Neuronal stem cell (in vitro differentiated cells): ENCODE results near the gene PRRX2.

Experiments
- DNase-seq: peaks from one replicate; pipeline ENCODE4 v3.0.0-alpha.2; 2013; ENCODE audit warnings: low spot score
- H2AFZ ChIP-seq: one replicate; pipeline ENCODE4 v1.6.1; 2013; ENCODE audit warnings: mild to moderate bottlenecking, low read length, inconsistent platforms
- H2AK5ac ChIP-seq: 2 replicates; pipeline ENCODE4 v1.6.1; 2013; ENCODE audit warnings: low read depth, mild to moderate bottlenecking, inconsistent platforms, low read length, moderate library complexity, mixed read lengths
- H2BK120ac ChIP-seq: 2 replicates; pipeline ENCODE4 v1.6.1; 2013; ENCODE audit warnings: low read depth, mild to moderate bottlenecking, inconsistent platforms, low read length, moderate library complexity, mixed read lengths
- H2BK12ac ChIP-seq: one replicate; pipeline ENCODE4 v1.6.1; 2013; ENCODE audit warnings: low read length, inconsistent platforms
- H2BK15ac ChIP-seq: 2 replicates; pipeline ENCODE4 v1.6.1; 2013; ENCODE audit warnings: mild to moderate bottlenecking, low read length, inconsistent platforms, mixed read lengths
- H2BK5ac ChIP-seq: one replicate; pipeline ENCODE4 v1.6.1; 2013; ENCODE audit warnings: inconsistent platforms, mild to moderate bottlenecking, low read length, moderate library complexity
- H3K14ac ChIP-seq: one replicate; pipeline ENCODE4 v1.6.1; 2013; ENCODE audit warnings: low read length, inconsistent platforms
- H3K18ac ChIP-seq: 2 replicates; pipeline ENCODE4 v1.6.1; 2013; ENCODE audit warnings: low read length, inconsistent platforms
- H3K23ac ChIP-seq: 2 replicates; pipeline ENCODE4 v1.6.1; 2013; ENCODE audit warnings: low read depth, mild to moderate bottlenecking, mixed read lengths, low read length, inconsistent platforms; ENCODE audit not compliant: poor library complexity
- H3K27ac ChIP-seq: replicated peaks from 3 replicates; pipeline ENCODE4 v1.5.1; 2013; ENCODE audit warnings: low read length, inconsistent platforms
- H3K27me3 ChIP-seq, 3 experiments: 2 replicates each; pipeline ENCODE4 v1.6.1; 2013; ENCODE audit warnings: low read length in 3 of 3, mild to moderate bottlenecking in 2 of 3, inconsistent platforms in 1 of 3, low read depth in 1 of 3, mixed read lengths in 1 of 3, moderate library complexity in 1 of 3; ENCODE audit not compliant: control insufficient read depth in 3 of 3, insufficient read depth in 3 of 3
- H3K36me3 ChIP-seq, 2 donors: replicated peaks in 1 of 2; 2 replicates each; pipeline ENCODE4 v1.6.1; 2013; ENCODE audit warnings: low read length in 2 of 2; ENCODE audit not compliant: control insufficient read depth in 2 of 2, insufficient read depth in 2 of 2
- H3K4ac ChIP-seq: 2 replicates; pipeline ENCODE4 v1.6.1; 2013; ENCODE audit warnings: inconsistent platforms, mild to moderate bottlenecking, low read length, moderate library complexity
- H3K4me1 ChIP-seq, 2 donors: 1 replicate in 1 of 2; 2 replicates in 1 of 2; pipeline ENCODE4 v1.6.1; 2013; ENCODE audit warnings: low read length in 2 of 2, low read depth in 1 of 2; ENCODE audit not compliant: control insufficient read depth in 2 of 2, insufficient read depth in 1 of 2
- H3K4me2 ChIP-seq: one replicate; pipeline ENCODE4 v1.6.1; 2013; ENCODE audit warnings: mild to moderate bottlenecking, low read length, inconsistent platforms; ENCODE audit not compliant: insufficient read depth, poor library complexity, severe bottlenecking
- H3K4me3 ChIP-seq, 2 donors: 2 replicates each; pipeline ENCODE4 v1.5.1; 2013; ENCODE audit warnings: low read length in 2 of 2, mild to moderate bottlenecking in 2 of 2, inconsistent platforms in 1 of 2, moderate library complexity in 1 of 2
- H3K79me1 ChIP-seq: one replicate; pipeline ENCODE4 v1.6.1; 2013; ENCODE audit warnings: low read depth, mild to moderate bottlenecking, inconsistent platforms, low read length, moderate library complexity
- H3K9ac ChIP-seq: one replicate; pipeline ENCODE4 v1.6.1; 2013; ENCODE audit warnings: mild to moderate bottlenecking, low read depth, low read length, inconsistent platforms; ENCODE audit not compliant: poor library complexity
- H3K9me3 ChIP-seq, 2 donors: replicated peaks in 1 of 2; 2 replicates each; pipeline versions ENCODE3 to v1.6.1; 2013; ENCODE audit warnings: low read length in 2 of 2, mild to moderate bottlenecking in 2 of 2, inconsistent platforms in 1 of 2, low read depth in 1 of 2, mixed read lengths in 1 of 2, moderate library complexity in 1 of 2; ENCODE audit not compliant: control insufficient read depth in 2 of 2, insufficient read depth in 1 of 2
- H4K8ac ChIP-seq: one replicate; pipeline ENCODE4 v1.6.1; 2013; ENCODE audit warnings: low read depth, mild to moderate bottlenecking, inconsistent platforms, low read length, moderate library complexity
- H4K91ac ChIP-seq: one replicate; pipeline ENCODE4 v1.6.1; 2013; ENCODE audit warnings: low read length, low read depth, mild to moderate bottlenecking, inconsistent platforms; ENCODE audit not compliant: poor library complexity
- WGBS, 2 donors: extraction: QIAGEN DNeasy Blood & Tissue Kit; methylation state at CpG; one replicate each; pipeline ENCODE4 v1.1.7; 2013; ENCODE audit warnings: missing lambda C conversion rate in 2 of 2, mixed read lengths in 1 of 2; ENCODE audit not compliant: insufficient read length in 2 of 2, insufficient replicate concordance in 1 of 2; ENCODE audit errors: extremely low coverage in 2 of 2; 5-methylcytosine and 5-hydroxymethylcytosine counted together

Gene PRRX2

DNA sequence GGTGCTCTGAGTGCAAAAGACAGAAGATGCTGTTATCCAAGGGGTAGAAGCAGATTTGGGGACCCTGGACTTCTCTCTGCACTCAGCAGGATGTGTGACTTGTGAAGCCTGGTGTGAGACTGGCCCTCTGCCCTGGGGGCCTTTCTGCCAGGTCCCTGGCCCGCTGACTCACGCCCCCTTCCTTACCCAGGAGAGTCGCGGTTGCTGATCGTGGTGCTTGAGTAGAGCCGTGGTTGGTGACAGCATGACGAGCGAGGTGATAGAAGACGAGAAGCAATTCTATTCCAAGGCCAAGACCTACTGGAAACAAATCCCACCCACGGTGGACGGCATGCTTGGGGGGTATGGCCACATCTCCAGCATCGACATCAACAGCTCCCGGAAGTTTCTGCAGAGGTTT, 33.0 kb upstream of the PRRX2 start:
- no peak for DNase-seq
- H3K9me3 ChIP-seq, result no peaks in the 10 kb centered on the region
- no peak overlapping the region for H4K8ac ChIP-seq
- no peaks in the 10 kb centered on the region for H3K27me3 ChIP-seq
- H3K14ac ChIP-seq, result no peak overlapping the region
- no peak overlapping the region for H2AFZ ChIP-seq
- H2BK15ac ChIP-seq, result no peak overlapping the region
- no peak overlapping the region for H4K91ac ChIP-seq
- H3K4me2 ChIP-seq, result no peak overlapping the region
- H2BK12ac ChIP-seq, result no peak overlapping the region
- WGBS, 2 donors, result no CpG with 5 or more reads among the region's 13 CpGs
- no peak overlapping the region for H3K27ac ChIP-seq
- no peak overlapping the region for H2BK5ac ChIP-seq
- H2AK5ac ChIP-seq, result no peak overlapping the region
- peaks cover 28% of the 10 kb centered on the region for H3K79me1 ChIP-seq
- H3K9ac ChIP-seq, result no peak overlapping the region
- no peak overlapping the region for H2BK120ac ChIP-seq
- no peak overlapping the region for H3K4me3 ChIP-seq
- H3K18ac ChIP-seq, result no peak overlapping the region
- no peak overlapping the region for H3K4ac ChIP-seq
- no peak overlapping the region for H3K23ac ChIP-seq
- H3K36me3 ChIP-seq, result peaks cover 43 to 92% of the 10 kb centered on the region in 2 donors
- peaks cover 0 to 7% of the 10 kb centered on the region in 2 donors for H3K4me1 ChIP-seq

DNA sequence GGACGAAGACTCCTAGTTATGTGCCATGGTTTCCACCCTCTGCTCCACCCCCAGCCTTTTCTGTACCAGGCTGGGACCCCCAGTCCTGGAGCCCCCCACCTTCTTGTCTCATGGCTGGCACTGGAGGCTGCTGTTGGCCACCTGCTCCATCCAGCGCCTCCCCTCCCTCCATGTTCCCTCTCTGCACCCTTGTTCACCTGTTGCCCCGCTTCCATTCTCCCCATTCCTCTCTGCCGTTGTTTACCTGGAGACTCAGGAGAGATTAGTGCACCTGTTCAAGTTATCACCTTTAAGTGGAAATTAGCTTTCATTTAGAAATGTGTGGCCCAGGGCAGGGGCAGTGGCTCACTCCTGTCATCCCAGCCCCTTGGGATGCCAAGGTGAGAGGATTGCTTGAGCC, 32.2 kb upstream of the PRRX2 start:
- Histone ChIP-seq H2BK12ac (no peak overlapping the region), H2AFZ (no peak overlapping the region), H2BK15ac (no peak overlapping the region), H3K9ac (no peak overlapping the region), H3K79me1 (peaks cover 27% of the 10 kb centered on the region), H3K18ac (no peak overlapping the region), H3K23ac (no peak overlapping the region), H3K14ac (no peak overlapping the region), H3K36me3 (peaks cover 50 to 92% of the 10 kb centered on the region in 2 donors), H2BK5ac (no peak overlapping the region), H2BK120ac (no peak overlapping the region), H4K8ac (no peak overlapping the region), H2AK5ac (no peak overlapping the region), H3K27me3 (no peaks in the 10 kb centered on the region), H3K4me3 (no peak overlapping the region), H4K91ac (no peak overlapping the region), H3K9me3 (no peaks in the 10 kb centered on the region), H3K4ac (no peak overlapping the region), H3K4me1 (no peaks in the 10 kb centered on the region), H3K27ac (no peak overlapping the region), H3K4me2 (no peak overlapping the region)
- DNase-seq, result no peak
- WGBS, 2 donors, result no CpG with 5 or more reads among the region's 4 CpGs

GRCh38 chr9:129633848-129634247, 31.6 kb upstream of the PRRX2 start:
- no peaks in the 10 kb centered on the region for H3K4me1 ChIP-seq
- H3K27me3 ChIP-seq, result no peaks in the 10 kb centered on the region
- no peak overlapping the region for H3K23ac ChIP-seq
- no peak overlapping the region for H2AFZ ChIP-seq
- H3K14ac ChIP-seq, result no peak overlapping the region
- H4K8ac ChIP-seq, result no peak overlapping the region
- no CpG with 5 or more reads among the region's 13 CpGs for WGBS, 2 donors
- peaks cover 28% of the 10 kb centered on the region for H3K79me1 ChIP-seq
- H3K27ac ChIP-seq, result no peak overlapping the region
- no peaks in the 10 kb centered on the region for H3K9me3 ChIP-seq
- peaks cover 56 to 92% of the 10 kb centered on the region in 2 donors for H3K36me3 ChIP-seq
- H2AK5ac ChIP-seq, result no peak overlapping the region
- no peak overlapping the region for H2BK12ac ChIP-seq
- no peak overlapping the region for H2BK120ac ChIP-seq
- H2BK15ac ChIP-seq, result no peak overlapping the region
- H3K4me2 ChIP-seq, result no peak overlapping the region
- H2BK5ac ChIP-seq, result no peak overlapping the region
- DNase-seq, result no peak
- no peak overlapping the region for H3K4me3 ChIP-seq
- H3K18ac ChIP-seq, result no peak overlapping the region
- H3K4ac ChIP-seq, result no peak overlapping the region
- no peak overlapping the region for H4K91ac ChIP-seq
- no peak overlapping the region for H3K9ac ChIP-seq

- no peak overlapping the region for H3K4ac ChIP-seq
- H2BK15ac ChIP-seq, result no peak overlapping the region
- no CpG with 5 or more reads among the region's 34 CpGs for WGBS, 2 donors
- H3K27me3 ChIP-seq, result no peaks in the 10 kb centered on the region
- no peaks in the 10 kb centered on the region for H3K9me3 ChIP-seq
- H3K79me1 ChIP-seq, result peaks cover 33% of the 10 kb centered on the region
- H3K14ac ChIP-seq, result peak overlapping the region; percentile 8
- no peak overlapping the region for H2BK5ac ChIP-seq
- peaks cover 0 to under 1% of the 10 kb centered on the region in 2 donors for H3K4me1 ChIP-seq
- no peak overlapping the region for H2AFZ ChIP-seq
- no peak overlapping the region for H2AK5ac ChIP-seq
- H4K91ac ChIP-seq, result no peak overlapping the region
- H3K23ac ChIP-seq, result peak overlapping the region; percentile 65
- H2BK12ac ChIP-seq, result peak overlapping the region; percentile 6
- peaks cover 61 to 88% of the 10 kb centered on the region in 2 donors for H3K36me3 ChIP-seq
- no peak overlapping the region for H3K4me2 ChIP-seq
- no peak overlapping the region for H2BK120ac ChIP-seq
- H3K9ac ChIP-seq, result no peak overlapping the region
- no peak for DNase-seq
- H3K4me3 ChIP-seq, result no peak overlapping the region
- no peak overlapping the region for H3K18ac ChIP-seq
- H4K8ac ChIP-seq, result peak overlapping the region; percentile 17
- no peak overlapping the region for H3K27ac ChIP-seq
These were observed 30.1 kb upstream of the PRRX2 start for GRCh38 chr9:129635099-129636065.
